Nephron (organoid): ENCODE data around the gene LLPH.

ENCODE experiments used
- H3K27ac Mint-ChIP-seq, 3 experiments: 2 replicates each; pipeline ENCODE4 v1.8.0; 2020; ENCODE audit warnings: mixed read lengths in 3 of 3, mild to moderate bottlenecking in 2 of 3, moderate library complexity in 1 of 3
- H3K27me3 Mint-ChIP-seq: 2 replicates; pipeline ENCODE4 v1.8.0; 2021; ENCODE audit warnings: low read depth, mild to moderate bottlenecking, moderate library complexity, mixed read lengths
- H3K36me3 Mint-ChIP-seq: 2 replicates; pipeline ENCODE4 v1.8.0; 2020; ENCODE audit warnings: low read depth, mixed read lengths
- H3K4me1 Mint-ChIP-seq: 2 replicates; pipeline ENCODE4 v1.8.0; 2020; ENCODE audit warnings: mixed read lengths
- H3K4me3 Mint-ChIP-seq, 3 experiments: 2 replicates each; pipeline ENCODE4 v1.8.0; 2020; ENCODE audit warnings: mild to moderate bottlenecking in 3 of 3, mixed read lengths in 3 of 3, moderate library complexity in 2 of 3
- H3K9me3 Mint-ChIP-seq: 2 replicates; pipeline ENCODE4 v1.8.0; 2020; ENCODE audit warnings: mixed read lengths
- CTCF ChIP-seq, 3 experiments: fragments of 200-600 bp; sonication (generic); IDR thresholded peaks; one replicate each; pipeline ENCODE4 v1.5.0; 2021; ENCODE audit warnings: antibody characterized with exemption in 3 of 3; ENCODE audit not compliant: unreplicated experiment in 3 of 3

LLPH gene

GRCh38 chr12:66168410-66168809 lies 37.9 kb upstream of the LLPH start:
- Mint-ChIP-seq H3K27me3 (no peaks in the 10 kb centered on the region), H3K4me3 (peak overlapping the region; percentile 67 to 94 (median 91)), H3K9me3 (peaks cover 34% of the 10 kb centered on the region), H3K4me1 (peaks cover 6% of the 10 kb centered on the region), H3K36me3 (peaks cover 33% of the 10 kb centered on the region), H3K27ac (peak overlapping the region; percentile 12 to 99 (median 32))
- TF ChIP-seq CTCF (IDR thresholded peaks at IDR 0.05; ENCODE audit: unreplicated experiment in 3 of 3), result no peak

DNA sequence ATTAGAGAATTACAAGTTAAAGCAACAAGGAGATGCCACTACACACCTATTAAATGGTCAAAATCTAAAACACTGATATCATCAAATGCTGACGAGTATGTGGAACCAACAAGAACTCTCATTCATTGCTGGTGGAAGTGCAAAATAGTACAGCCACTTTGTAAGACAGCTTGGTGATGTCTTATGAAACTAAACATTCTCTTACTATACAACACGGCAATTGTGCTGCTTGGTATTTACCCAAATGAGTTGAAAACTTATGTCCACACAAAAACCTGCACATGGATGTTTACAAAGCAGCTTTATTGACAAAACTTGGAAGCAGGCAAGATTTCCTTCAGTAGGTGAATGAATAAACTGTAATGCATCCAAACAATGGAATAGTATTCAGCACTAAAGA lies 36.0 kb upstream of the LLPH start:
- Mint-ChIP-seq H3K27me3 (no peaks in the 10 kb centered on the region), H3K27ac (peak overlapping the region in 1 of 3 experiments; percentile 24), H3K4me1 (peaks cover 6% of the 10 kb centered on the region), H3K4me3 (peak overlapping the region in 2 of 3 experiments; percentile 3 to 6), H3K9me3 (peaks cover 35% of the 10 kb centered on the region), H3K36me3 (peaks cover 45% of the 10 kb centered on the region)
- no peak for TF ChIP-seq CTCF (IDR thresholded peaks at IDR 0.05; ENCODE audit: unreplicated experiment in 3 of 3)

DNA sequence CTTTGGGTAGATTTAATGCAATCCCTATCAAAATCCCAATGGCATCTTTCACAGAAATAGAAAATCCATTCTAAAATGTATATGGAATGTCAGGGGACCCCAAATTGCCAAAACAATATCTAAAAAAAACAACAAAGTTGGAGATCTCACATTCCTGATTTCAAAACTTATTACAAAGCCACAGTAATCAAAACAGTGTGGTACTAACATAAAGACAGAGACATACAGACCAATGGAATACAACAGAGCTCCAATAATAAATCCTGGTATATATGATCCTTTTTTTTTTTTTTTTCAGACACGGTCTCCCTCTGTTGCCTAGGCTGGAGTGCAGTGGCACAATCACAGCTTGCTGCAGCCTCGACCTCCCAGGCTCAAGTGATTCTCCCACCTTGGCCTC lies 34.6 kb upstream of the LLPH start:
- H3K9me3 Mint-ChIP-seq, result peaks cover 31% of the 10 kb centered on the region
- H3K27ac Mint-ChIP-seq, result no peak overlapping the region
- no peaks in the 10 kb centered on the region for H3K27me3 Mint-ChIP-seq
- peaks cover 48% of the 10 kb centered on the region for H3K36me3 Mint-ChIP-seq
- peaks cover 6% of the 10 kb centered on the region for H3K4me1 Mint-ChIP-seq
- TF ChIP-seq CTCF (IDR thresholded peaks at IDR 0.05; ENCODE audit: unreplicated experiment in 3 of 3), result no peak
- H3K4me3 Mint-ChIP-seq, result no peak overlapping the region

- TF ChIP-seq CTCF (IDR thresholded peaks at IDR 0.05; ENCODE audit: unreplicated experiment in 3 of 3), result no peak
- peaks cover 55% of the 10 kb centered on the region for H3K36me3 Mint-ChIP-seq
- peaks cover 6% of the 10 kb centered on the region for H3K4me1 Mint-ChIP-seq
- peaks cover 35% of the 10 kb centered on the region for H3K9me3 Mint-ChIP-seq
- no peaks in the 10 kb centered on the region for H3K27me3 Mint-ChIP-seq
- H3K27ac Mint-ChIP-seq, result no peak overlapping the region
- no peak overlapping the region for H3K4me3 Mint-ChIP-seq
Observed at GRCh38 chr12:66164349-66164821, 33.8 kb upstream of the LLPH start.

DNA sequence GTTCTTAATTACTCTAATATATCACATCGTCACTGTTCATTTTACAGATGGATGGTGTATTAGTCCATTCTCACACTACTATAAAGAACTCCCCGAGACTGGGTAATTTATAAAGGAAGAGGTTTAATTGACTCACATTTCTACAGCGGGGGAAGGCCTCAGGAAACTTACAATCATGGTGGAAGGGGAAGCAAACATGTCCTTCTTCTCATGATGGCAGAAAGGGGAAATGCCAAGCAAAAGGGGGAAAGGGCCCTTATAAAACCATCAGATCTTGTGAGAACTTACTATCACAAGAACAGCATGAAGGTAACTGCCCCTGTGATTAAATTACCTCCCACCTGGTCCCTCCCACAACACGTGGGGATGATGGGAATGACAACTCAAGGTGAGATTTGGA lies 32.7 kb upstream of the LLPH start:
- no peak for TF ChIP-seq CTCF (IDR thresholded peaks at IDR 0.05; ENCODE audit: unreplicated experiment in 3 of 3)
- no peaks in the 10 kb centered on the region for H3K4me1 Mint-ChIP-seq
- H3K27me3 Mint-ChIP-seq, result no peaks in the 10 kb centered on the region
- peaks cover 58% of the 10 kb centered on the region for H3K36me3 Mint-ChIP-seq
- no peak overlapping the region for H3K4me3 Mint-ChIP-seq
- H3K27ac Mint-ChIP-seq, result no peak overlapping the region
- H3K9me3 Mint-ChIP-seq, result peaks cover 31% of the 10 kb centered on the region

- Mint-ChIP-seq H3K36me3 (peaks cover 59% of the 10 kb centered on the region), H3K9me3 (peaks cover 30% of the 10 kb centered on the region), H3K4me3 (no peak overlapping the region), H3K27me3 (no peaks in the 10 kb centered on the region), H3K4me1 (no peaks in the 10 kb centered on the region), H3K27ac (no peak overlapping the region)
- no peak for TF ChIP-seq CTCF (IDR thresholded peaks at IDR 0.05; ENCODE audit: unreplicated experiment in 3 of 3)
Observed at GRCh38 chr12:66162701-66163100, 32.2 kb upstream of the LLPH start.
